Stimulated activated CD4-positive, alpha-beta T cell treated with anti-CD3 and anti-CD28 coated beads, Interleukin-12 subunit alpha, Interleukin-12 subunit beta, amount 100 ng/mL, for 4 hours (primary cell): ENCODE data around the gene CALHM2.

Source experiments
- DNase-seq: peaks from one replicate; pipeline ENCODE4 v3.0.0-alpha.2; 2020

Gene CALHM2

DNA sequence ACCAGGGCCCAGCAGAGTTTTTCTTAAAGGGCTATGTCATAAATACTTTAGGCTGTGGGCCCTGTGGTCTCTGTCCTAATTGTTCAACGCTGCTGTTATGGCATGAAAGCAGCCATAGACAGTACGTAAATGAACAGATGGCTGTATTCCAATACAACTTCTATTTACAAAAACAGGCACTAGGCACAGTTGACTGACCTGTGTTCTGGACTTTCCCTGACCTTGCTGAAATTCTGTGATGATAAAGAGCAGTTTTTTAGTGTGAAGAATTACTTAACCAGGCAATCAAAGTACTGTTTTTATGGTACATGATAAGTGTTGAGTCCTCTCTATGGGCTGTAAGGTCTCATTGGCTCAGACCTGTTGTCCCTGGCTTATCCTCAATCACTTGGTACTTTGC lies 38.6 kb downstream of the CALHM2 start:
- no peak for DNase-seq

DNA sequence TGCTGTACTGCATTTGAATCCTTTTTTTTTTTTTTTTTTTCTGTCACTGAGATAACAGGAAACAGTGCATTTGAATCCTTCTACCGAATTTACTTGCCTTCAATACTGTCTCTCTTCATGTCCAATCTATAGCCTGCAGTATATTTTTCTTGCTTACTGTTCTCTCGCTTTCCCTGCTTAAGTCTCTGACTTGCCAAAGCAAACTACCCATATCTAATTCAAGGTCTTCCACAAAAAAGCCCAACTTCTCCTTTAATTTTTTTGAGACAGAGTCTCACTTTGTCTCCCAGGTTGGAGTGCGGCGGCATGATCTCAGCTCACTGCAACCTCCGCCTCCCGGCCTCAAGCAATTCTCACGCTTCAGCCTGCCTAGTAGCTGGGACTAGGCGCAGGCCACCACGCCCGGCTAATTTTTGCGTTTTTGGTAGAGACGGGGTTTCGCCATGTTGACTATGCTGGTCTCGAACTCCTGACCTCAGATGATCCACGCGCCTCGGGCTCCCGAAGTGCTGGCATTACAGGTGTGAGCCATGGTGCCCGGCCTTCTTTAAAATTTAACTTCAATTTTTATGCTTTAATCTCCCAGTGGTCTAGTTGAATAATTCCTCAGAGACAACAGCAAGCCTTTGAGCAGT lies 54.9 kb downstream of the CALHM2 start:
- no peak for DNase-seq

DNA sequence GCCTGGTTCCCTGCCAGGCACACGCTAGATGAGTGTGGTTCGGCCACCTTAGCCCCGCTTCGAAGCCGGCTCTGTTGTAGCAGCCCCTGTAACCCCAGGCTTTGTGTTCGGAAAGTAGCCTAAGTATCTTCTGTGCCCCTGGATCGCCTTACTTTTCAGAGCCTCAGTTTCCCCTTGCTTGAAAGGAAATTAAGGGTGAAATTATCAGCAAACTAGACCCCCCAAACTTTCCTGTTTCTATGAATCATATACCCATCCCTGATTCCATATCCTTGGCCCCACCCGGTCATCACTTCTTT lies 55.4 kb downstream of the CALHM2 start:
- DNase-seq, result no peak
